Measurements from ENCODE around the gene DHX8.

The DHX8 gene

GRCh38 chr17:43562679-43563599 lies 79.2 kb downstream of the DHX8 start:
- Mint-ChIP-seq H3K36me3 (ENCODE audit: insufficient read depth) (no peaks in the 10 kb centered on the region), H3K27me3 (peaks cover 56% of the 10 kb centered on the region), H3K27ac (ENCODE audit: low read depth) (no peak overlapping the region), H3K9me3 (no peaks in the 10 kb centered on the region), H3K4me1 (no peaks in the 10 kb centered on the region), H3K4me3 (no peak overlapping the region)
- DNase-seq (ENCODE audit: low spot score in 2 of 2) (no peak), ATAC-seq (replicated peaks; ENCODE audit: extremely low read depth, poor library complexity, severe bottlenecking) (no peak)

GRCh38 chr17:43563600-43564594 lies 80.1 kb downstream of the DHX8 start:
- DNase-seq (ENCODE audit: low spot score in 2 of 2) = no peak
- H3K9me3 Mint-ChIP-seq = no peaks in the 10 kb centered on the region
- no peaks in the 10 kb centered on the region for H3K4me1 Mint-ChIP-seq
- H3K27ac Mint-ChIP-seq (ENCODE audit: low read depth) = no peak overlapping the region
- no peaks in the 10 kb centered on the region for H3K36me3 Mint-ChIP-seq (ENCODE audit: insufficient read depth)
- no peak overlapping the region for H3K4me3 Mint-ChIP-seq
- H3K27me3 Mint-ChIP-seq = peaks cover 53% of the 10 kb centered on the region
- no peak for ATAC-seq (replicated peaks; ENCODE audit: extremely low read depth, poor library complexity, severe bottlenecking)

- H3K36me3 Mint-ChIP-seq (ENCODE audit: insufficient read depth) = no peaks in the 10 kb centered on the region
- peaks cover 14% of the 10 kb centered on the region for H3K27me3 Mint-ChIP-seq
- no peaks in the 10 kb centered on the region for H3K9me3 Mint-ChIP-seq
- no peaks in the 10 kb centered on the region for H3K4me1 Mint-ChIP-seq
- no peak for DNase-seq (ENCODE audit: low spot score in 2 of 2)
- H3K27ac Mint-ChIP-seq (ENCODE audit: low read depth) = no peak overlapping the region
- ATAC-seq (replicated peaks; ENCODE audit: extremely low read depth, poor library complexity, severe bottlenecking) = no peak
- H3K4me3 Mint-ChIP-seq = no peak overlapping the region
Measured at GRCh38 chr17:43568506-43569082, 84.8 kb downstream of the DHX8 start.

GRCh38 chr17:43570518-43570928 lies 86.7 kb downstream of the DHX8 start:
- DNase-seq (ENCODE audit: low spot score in 2 of 2) (no peak), ATAC-seq (replicated peaks; ENCODE audit: extremely low read depth, poor library complexity, severe bottlenecking) (no peak)
- Mint-ChIP-seq H3K36me3 (ENCODE audit: insufficient read depth) (no peaks in the 10 kb centered on the region), H3K9me3 (no peaks in the 10 kb centered on the region), H3K4me3 (no peak overlapping the region), H3K27me3 (no peaks in the 10 kb centered on the region), H3K27ac (ENCODE audit: low read depth) (no peak overlapping the region), H3K4me1 (no peaks in the 10 kb centered on the region)

- no peak overlapping the region for H3K4me3 Mint-ChIP-seq
- ATAC-seq (replicated peaks; ENCODE audit: extremely low read depth, poor library complexity, severe bottlenecking) = no peak
- H3K27ac Mint-ChIP-seq (ENCODE audit: low read depth) = no peak overlapping the region
- H3K9me3 Mint-ChIP-seq = no peaks in the 10 kb centered on the region
- H3K4me1 Mint-ChIP-seq = no peaks in the 10 kb centered on the region
- DNase-seq (ENCODE audit: low spot score in 2 of 2) = no peak
- H3K36me3 Mint-ChIP-seq (ENCODE audit: insufficient read depth) = no peaks in the 10 kb centered on the region
- no peaks in the 10 kb centered on the region for H3K27me3 Mint-ChIP-seq
Measured at GRCh38 chr17:43572368-43572980, 88.7 kb downstream of the DHX8 start.

- Mint-ChIP-seq H3K4me3 (no peak overlapping the region), H3K4me1 (peaks cover 4% of the 10 kb centered on the region), H3K27me3 (no peaks in the 10 kb centered on the region), H3K9me3 (no peaks in the 10 kb centered on the region), H3K27ac (ENCODE audit: low read depth) (no peak overlapping the region), H3K36me3 (ENCODE audit: insufficient read depth) (no peaks in the 10 kb centered on the region)
- ATAC-seq (replicated peaks; ENCODE audit: extremely low read depth, poor library complexity, severe bottlenecking) (no peak), DNase-seq (ENCODE audit: low spot score in 2 of 2) (no peak)
Measured at GRCh38 chr17:43573579-43574321, 90.0 kb downstream of the DHX8 start.

GRCh38 chr17:43574348-43574747 lies 90.6 kb downstream of the DHX8 start:
- no peaks in the 10 kb centered on the region for H3K36me3 Mint-ChIP-seq (ENCODE audit: insufficient read depth)
- no peak overlapping the region for H3K4me3 Mint-ChIP-seq
- H3K9me3 Mint-ChIP-seq = no peaks in the 10 kb centered on the region
- H3K27me3 Mint-ChIP-seq = no peaks in the 10 kb centered on the region
- no peak overlapping the region for H3K27ac Mint-ChIP-seq (ENCODE audit: low read depth)
- ATAC-seq (replicated peaks; ENCODE audit: extremely low read depth, poor library complexity, severe bottlenecking) (no peak), DNase-seq (ENCODE audit: low spot score in 2 of 2) (no peak)
- peaks cover 9% of the 10 kb centered on the region for H3K4me1 Mint-ChIP-seq

GRCh38 chr17:43574896-43575525 lies 91.2 kb downstream of the DHX8 start:
- Mint-ChIP-seq H3K4me1 (peaks cover 9% of the 10 kb centered on the region), H3K9me3 (no peaks in the 10 kb centered on the region), H3K36me3 (ENCODE audit: insufficient read depth) (no peaks in the 10 kb centered on the region), H3K27me3 (no peaks in the 10 kb centered on the region), H3K27ac (ENCODE audit: low read depth) (no peak overlapping the region), H3K4me3 (no peak overlapping the region)
- no peak for ATAC-seq (replicated peaks; ENCODE audit: extremely low read depth, poor library complexity, severe bottlenecking)
- no peak for DNase-seq (ENCODE audit: low spot score in 2 of 2)
